Liver (tissue), 9 donors: ENCODE measurements around the gene FMO2. TPM values are rescaled to one million over a fixed set of nuclear protein-coding genes. Genes with fewer than 3 reads are reported as not detected.

ENCODE experiments used
- DNase-seq: peaks from one replicate; pipeline ENCODE4 v3.0.0-alpha.2; 2017; ENCODE audit warnings: low spot score
- H3K27ac ChIP-seq, 2 donors: one replicate each; pipeline ENCODE4 v1.7.0; 2013; ENCODE audit warnings: inconsistent platforms in 2 of 2, low read length in 2 of 2, control low read depth in 1 of 2, low read depth in 1 of 2, mild to moderate bottlenecking in 1 of 2
- H3K27me3 ChIP-seq, 4 donors: one replicate each; pipeline versions ENCODE4 v1.6.1 to v1.7.0; 2013; ENCODE audit warnings: low read length in 3 of 4, inconsistent platforms in 1 of 4, mild to moderate bottlenecking in 1 of 4, moderate library complexity in 1 of 4; ENCODE audit not compliant: control insufficient read depth in 4 of 4, insufficient read depth in 4 of 4
- H3K36me3 ChIP-seq, 4 donors: one replicate each; pipeline versions ENCODE4 v1.6.1 to v1.7.0; 2013; ENCODE audit warnings: low read length in 3 of 4, mild to moderate bottlenecking in 3 of 4, low read depth in 1 of 4, moderate library complexity in 1 of 4; ENCODE audit not compliant: control insufficient read depth in 4 of 4, insufficient read depth in 3 of 4
- H3K4me1 ChIP-seq, 4 donors: one replicate each; pipeline versions ENCODE4 v1.6.1 to v1.7.0; 2013; ENCODE audit warnings: low read length in 3 of 4, mild to moderate bottlenecking in 3 of 4, moderate library complexity in 1 of 4; ENCODE audit not compliant: control insufficient read depth in 4 of 4, insufficient read depth in 4 of 4
- H3K4me3 ChIP-seq, 3 donors: one replicate each; pipeline versions ENCODE4 v1.6.1 to v1.7.0; 2013; ENCODE audit warnings: low read length in 3 of 3, control low read depth in 1 of 3, low read depth in 1 of 3, mild to moderate bottlenecking in 1 of 3
- H3K9ac ChIP-seq, 2 donors: one replicate each; pipeline ENCODE4 v1.7.0; 2013; ENCODE audit warnings: low read length in 2 of 2, mild to moderate bottlenecking in 2 of 2, moderate library complexity in 2 of 2, control low read depth in 1 of 2, low read depth in 1 of 2
- H3K9me3 ChIP-seq, 4 donors: one replicate each; pipeline versions ENCODE4 v1.6.1 to v1.7.0; 2013; ENCODE audit warnings: low read length in 3 of 4; ENCODE audit not compliant: control insufficient read depth in 4 of 4
- CTCF ChIP-seq: fragments of 150-350 bp; IDR thresholded peaks from 2 replicates; pipeline ENCODE4 v1.5.1; 2017; ENCODE audit warnings: improper control_type of control experiment, low read depth, low read length; ENCODE audit not compliant: missing input control
- EGR1 ChIP-seq, 2 donors: IDR thresholded peaks; 2 replicates each; pipeline ENCODE4 v1.6.1; 2016 to 2018; ENCODE audit warnings: antibody characterized with exemption in 2 of 2, low read depth in 2 of 2
- FOXA2 ChIP-seq: IDR thresholded peaks from 2 replicates; pipeline ENCODE4 v1.6.1; 2016; ENCODE audit warnings: antibody characterized with exemption
- GABPA ChIP-seq, 2 donors: IDR thresholded peaks in 1 of 2; conservative IDR thresholded peaks in 1 of 2; 2 replicates each; pipeline ENCODE4 v1.6.1; 2016; ENCODE audit warnings: antibody characterized with exemption in 2 of 2, mild to moderate bottlenecking in 1 of 2, moderate library complexity in 1 of 2
- HNF4A ChIP-seq, 2 donors: conservative IDR thresholded peaks; 2 replicates each; pipeline ENCODE4 v1.6.1; 2016; ENCODE audit warnings: antibody characterized with exemption in 2 of 2, mild to moderate bottlenecking in 2 of 2
- HNF4G ChIP-seq: IDR thresholded peaks from 2 replicates; pipeline ENCODE4 v1.6.1; 2016; ENCODE audit warnings: antibody characterized with exemption
- JUND ChIP-seq, 2 donors: IDR thresholded peaks; 2 replicates each; pipeline ENCODE4 v1.6.1; 2016; ENCODE audit warnings: antibody characterized with exemption in 2 of 2
- MAX ChIP-seq: IDR thresholded peaks from 2 replicates; pipeline ENCODE4 v1.6.1; 2016; ENCODE audit warnings: antibody characterized with exemption
- NR2F2 ChIP-seq: IDR thresholded peaks from 2 replicates; pipeline ENCODE4 v1.6.1; 2016; ENCODE audit warnings: antibody characterized with exemption
- RAD21 ChIP-seq, 2 donors: IDR thresholded peaks; 2 replicates each; pipeline ENCODE4 v1.6.1; 2016; ENCODE audit warnings: antibody characterized with exemption in 2 of 2, mild to moderate bottlenecking in 2 of 2
- TAF1 ChIP-seq: conservative IDR thresholded peaks from 2 replicates; pipeline ENCODE4 v1.6.1; 2016; ENCODE audit warnings: antibody characterized with exemption, mild to moderate bottlenecking
- YY1 ChIP-seq: IDR thresholded peaks from 2 replicates; pipeline ENCODE4 v1.6.1; 2016; ENCODE audit warnings: antibody characterized with exemption, mild to moderate bottlenecking
- WGBS: extraction: QIAGEN DNeasy Blood & Tissue Kit; methylation state at CpG from one replicate; pipeline ENCODE4 v1.1.7; 2013; 5-methylcytosine and 5-hydroxymethylcytosine counted together
- polyA plus RNA-seq, 2 donors: library from polyadenylated mRNA; stranded (reverse) in 1 of 2; unstranded in 1 of 2; fragments of 200-250 nt in 1 of 2; fragments of >200 nt in 1 of 2; fragmentation: Nextera tagmentation in 1 of 2; extraction: Ambion mirVana in 1 of 2; gene quantifications; one replicate each; pipeline versions ENCODE4 v1.2.1 to v1.2.3, GENCODE V29; 2013 to 2015
- total RNA-seq, 2 donors: library from RNA; depleted of rRNA; stranded (reverse); fragments of >200 nt; gene quantifications; one replicate each; pipeline ENCODE4 v1.2.3, GENCODE V29; 2014
- TF ChIP-seq, protein P1 (sequence below): IDR thresholded peaks from 2 replicates; pipeline ENCODE4 v1.6.1; 2016; ENCODE audit warnings: antibody characterized with exemption
- TF ChIP-seq, protein P2 (sequence below): IDR thresholded peaks from 2 replicates; pipeline ENCODE4 v1.6.1; 2016; ENCODE audit warnings: antibody characterized with exemption, mild to moderate bottlenecking
- donor health status: healthy.
- donor health status: healthy.
- donor health status: healthy.
- donor health status: healthy.
- donor health status: healthy.

Gene FMO2
- total and polyA plus RNA-seq, 4 donors = 0.14 to 1.6 (median 1.1) TPM

DNA sequence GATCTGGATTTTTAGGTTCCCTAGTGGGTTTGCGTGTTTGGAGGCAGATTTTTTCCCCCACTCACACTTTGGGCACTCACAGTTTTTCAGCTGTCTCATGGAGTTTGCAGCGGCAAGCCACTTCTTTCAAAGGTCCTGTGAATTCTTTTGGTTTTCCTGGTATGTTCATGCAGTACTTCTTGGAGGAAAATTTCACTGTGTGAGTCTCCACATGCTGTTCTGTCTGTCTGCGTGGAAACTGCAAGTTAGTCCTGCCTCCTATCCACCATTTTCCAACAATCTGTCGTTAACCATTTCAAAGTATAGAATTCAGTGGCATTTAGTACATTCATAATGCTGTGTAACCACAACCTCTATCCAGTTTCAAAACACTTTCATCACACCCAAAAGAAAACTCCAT lies 62.4 kb downstream of the FMO2 start:
- DNase-seq = no peak
- no peaks in the 10 kb centered on the region for H3K9me3 ChIP-seq
- H3K27me3 ChIP-seq = no peaks in the 10 kb centered on the region
- TF ChIP-seq EGR1 (IDR thresholded peaks at IDR 0.05; ENCODE audit: low read depth in 2 of 2) (no peak), YY1 (no peak), FOXA2 (no peak), GABPA (IDR thresholded peaks at IDR 0.05 in 1 of 2, conservative IDR thresholded peaks at IDR 0.05 in 1 of 2) (no peak)
- 90% methylated on average over 4 of the region's 4 CpGs for WGBS
- H3K9ac ChIP-seq = no peak overlapping the region
- no peak overlapping the region for H3K4me3 ChIP-seq
- no peaks in the 10 kb centered on the region for H3K36me3 ChIP-seq
- H3K4me1 ChIP-seq = peaks cover 0 to 3% (median 3%) of the 10 kb centered on the region in 4 donors
- H3K27ac ChIP-seq = no peak overlapping the region

DNA sequence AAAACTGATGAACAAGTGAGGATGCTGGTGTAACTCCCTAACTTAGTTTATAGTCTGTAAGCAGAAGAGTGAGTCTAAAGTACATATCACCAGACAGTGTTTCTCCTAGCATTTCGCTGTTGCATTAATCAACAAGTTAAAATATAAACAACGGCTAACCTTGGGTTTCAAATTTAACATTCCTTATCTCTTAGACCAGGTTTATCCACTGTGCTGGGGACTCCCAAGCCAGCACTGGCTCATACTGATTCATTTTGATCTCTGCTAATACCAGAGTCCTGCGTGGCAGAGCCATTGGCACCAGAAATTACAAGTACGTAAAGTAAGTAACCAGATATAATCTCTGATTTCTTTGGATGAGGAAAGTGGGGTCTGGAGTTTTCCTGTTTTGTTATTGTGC lies 63.2 kb downstream of the FMO2 start, which contains the start of gene FMO1:
TSS of gene FMO1 (plus strand) at position 193 of the 400 bp plus-strand sequence. CDS start 9,594 bp downstream, outside the sequence.
- Histone ChIP-seq H3K4me1 (peaks cover 0 to 3% (median 3%) of the 10 kb centered on the region in 4 donors), H3K27me3 (no peaks in the 10 kb centered on the region), H3K9ac (no peak within 1 kb of the TSS), H3K27ac (no peak within 1 kb of the TSS), H3K4me3 (no peak within 1 kb of the TSS), H3K36me3 (no peaks in the 10 kb centered on the region), H3K9me3 (no peaks in the 10 kb centered on the region)
- DNase-seq = no peak
- TF ChIP-seq HNF4A (conservative IDR thresholded peaks at IDR 0.05) = peak in 1 of 2 donors; percentile 11
- TF ChIP-seq NR2F2 = no peak
- 47% methylated on average over 4 of the region's 4 CpGs for WGBS

DNA sequence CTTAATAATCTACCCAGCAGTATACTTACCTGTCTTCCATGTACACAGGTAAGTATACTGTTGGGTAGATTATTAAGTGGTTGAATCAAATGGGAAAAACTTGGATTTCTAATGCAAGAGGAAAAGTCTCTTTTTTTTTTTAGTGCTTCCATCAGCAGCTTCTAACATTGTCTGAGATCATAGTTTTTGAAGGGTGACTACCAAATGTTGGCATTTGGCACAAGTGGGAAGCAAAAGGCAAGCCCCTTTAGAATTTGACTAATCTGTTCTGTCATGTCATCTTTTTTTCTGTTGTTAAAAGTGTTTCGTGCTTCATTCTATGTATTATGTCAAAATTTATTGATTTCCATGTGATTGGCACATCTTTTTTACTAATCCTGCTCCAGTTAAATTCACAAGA lies 63.7 kb downstream of the FMO2 start:
- 49% methylated on average over 1 of the region's 1 CpG for WGBS
- no peak overlapping the region for H3K4me3 ChIP-seq
- H3K9me3 ChIP-seq = no peaks in the 10 kb centered on the region
- H3K27me3 ChIP-seq = no peaks in the 10 kb centered on the region
- no peak overlapping the region for H3K9ac ChIP-seq
- no peak for DNase-seq
- peaks cover 0 to 3% (median 3%) of the 10 kb centered on the region in 4 donors for H3K4me1 ChIP-seq
- H3K27ac ChIP-seq = no peak overlapping the region
- TF ChIP-seq NR2F2 = no peak
- no peak for TF ChIP-seq CTCF
- TF ChIP-seq, protein P1, sequence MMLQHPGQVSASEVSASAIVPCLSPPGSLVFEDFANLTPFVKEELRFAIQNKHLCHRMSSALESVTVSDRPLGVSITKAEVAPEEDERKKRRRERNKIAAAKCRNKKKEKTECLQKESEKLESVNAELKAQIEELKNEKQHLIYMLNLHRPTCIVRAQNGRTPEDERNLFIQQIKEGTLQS = no peak
- no peak for TF ChIP-seq HNF4A (conservative IDR thresholded peaks at IDR 0.05)
- no peak for TF ChIP-seq HNF4G
- no peak for TF ChIP-seq TAF1
- no peak for TF ChIP-seq JUND (IDR thresholded peaks at IDR 0.05)
- TF ChIP-seq EGR1 (IDR thresholded peaks at IDR 0.05; ENCODE audit: low read depth in 2 of 2) = no peak
- H3K36me3 ChIP-seq = no peaks in the 10 kb centered on the region

- Histone ChIP-seq H3K36me3 (no peaks in the 10 kb centered on the region), H3K4me3 (no peak overlapping the region), H3K27ac (no peak overlapping the region), H3K4me1 (peaks cover 0 to 3% (median 3%) of the 10 kb centered on the region in 4 donors), H3K27me3 (no peaks in the 10 kb centered on the region), H3K9me3 (no peaks in the 10 kb centered on the region), H3K9ac (no peak overlapping the region)
- DNase-seq = no peak
- TF ChIP-seq RAD21 (IDR thresholded peaks at IDR 0.05) (no peak), EGR1 (IDR thresholded peaks at IDR 0.05; ENCODE audit: low read depth in 2 of 2) (no peak), MAX (no peak)
- TF ChIP-seq, protein P2, sequence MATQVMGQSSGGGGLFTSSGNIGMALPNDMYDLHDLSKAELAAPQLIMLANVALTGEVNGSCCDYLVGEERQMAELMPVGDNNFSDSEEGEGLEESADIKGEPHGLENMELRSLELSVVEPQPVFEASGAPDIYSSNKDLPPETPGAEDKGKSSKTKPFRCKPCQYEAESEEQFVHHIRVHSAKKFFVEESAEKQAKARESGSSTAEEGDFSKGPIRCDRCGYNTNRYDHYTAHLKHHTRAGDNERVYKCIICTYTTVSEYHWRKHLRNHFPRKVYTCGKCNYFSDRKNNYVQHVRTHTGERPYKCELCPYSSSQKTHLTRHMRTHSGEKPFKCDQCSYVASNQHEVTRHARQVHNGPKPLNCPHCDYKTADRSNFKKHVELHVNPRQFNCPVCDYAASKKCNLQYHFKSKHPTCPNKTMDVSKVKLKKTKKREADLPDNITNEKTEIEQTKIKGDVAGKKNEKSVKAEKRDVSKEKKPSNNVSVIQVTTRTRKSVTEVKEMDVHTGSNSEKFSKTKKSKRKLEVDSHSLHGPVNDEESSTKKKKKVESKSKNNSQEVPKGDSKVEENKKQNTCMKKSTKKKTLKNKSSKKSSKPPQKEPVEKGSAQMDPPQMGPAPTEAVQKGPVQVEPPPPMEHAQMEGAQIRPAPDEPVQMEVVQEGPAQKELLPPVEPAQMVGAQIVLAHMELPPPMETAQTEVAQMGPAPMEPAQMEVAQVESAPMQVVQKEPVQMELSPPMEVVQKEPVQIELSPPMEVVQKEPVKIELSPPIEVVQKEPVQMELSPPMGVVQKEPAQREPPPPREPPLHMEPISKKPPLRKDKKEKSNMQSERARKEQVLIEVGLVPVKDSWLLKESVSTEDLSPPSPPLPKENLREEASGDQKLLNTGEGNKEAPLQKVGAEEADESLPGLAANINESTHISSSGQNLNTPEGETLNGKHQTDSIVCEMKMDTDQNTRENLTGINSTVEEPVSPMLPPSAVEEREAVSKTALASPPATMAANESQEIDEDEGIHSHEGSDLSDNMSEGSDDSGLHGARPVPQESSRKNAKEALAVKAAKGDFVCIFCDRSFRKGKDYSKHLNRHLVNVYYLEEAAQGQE = no peak
- WGBS = 91% methylated on average over 3 of the region's 3 CpGs
These were observed 65.2 kb downstream of the FMO2 start for GRCh38 chr1:171250263-171250662.
